Calu3 (cell line): ENCODE results near the gene C2CD3. TPM values are rescaled to one million over a fixed set of nuclear protein-coding genes. Genes with fewer than 3 reads are reported as not detected.

Experiments used
- BruUV-seq: library from RNA; stranded (reverse); fragments of 400-500 nt; replicated peaks from 2 replicates; lab custom pipeline; 2021; lab: Mats Ljungman, UMichigan
- CTCF ChIA-PET: fragments of 300-600 bp; sonication (Branson Sonifier 250); formaldehyde crosslinking; loops from one replicate; lab custom pipeline; 2022; ENCODE audit warnings: antibody characterized with exemption; lab: Charles Lee
- DNase-seq: peaks from one replicate; pipeline ENCODE4 v3.0.0; 2022
- H3K27ac Mint-ChIP-seq: one replicate; pipeline ENCODE4 v1.8.0; 2022; ENCODE audit warnings: mixed read lengths; ENCODE audit not compliant: unreplicated experiment
- H3K27me3 Mint-ChIP-seq: one replicate; pipeline ENCODE4 v1.8.0; 2022; ENCODE audit warnings: mixed read lengths; ENCODE audit not compliant: unreplicated experiment
- H3K36me3 Mint-ChIP-seq: one replicate; pipeline ENCODE4 v1.8.0; 2022; ENCODE audit warnings: mild to moderate bottlenecking, moderate library complexity, mixed read lengths; ENCODE audit not compliant: insufficient read depth, unreplicated experiment
- H3K4me1 Mint-ChIP-seq: one replicate; pipeline ENCODE4 v1.8.0; 2022; ENCODE audit warnings: mild to moderate bottlenecking, low read depth, mixed read lengths; ENCODE audit not compliant: unreplicated experiment
- H3K4me3 Mint-ChIP-seq: one replicate; pipeline ENCODE4 v1.8.0; 2022; ENCODE audit warnings: mild to moderate bottlenecking, low read depth, moderate library complexity, mixed read lengths; ENCODE audit not compliant: unreplicated experiment
- H3K9me3 Mint-ChIP-seq: one replicate; pipeline ENCODE4 v1.8.0; 2022; ENCODE audit warnings: low read depth, mixed read lengths; ENCODE audit not compliant: unreplicated experiment
- intact Hi-C: fragments of 100-400 bp; cut with micrococcal nuclease; formaldehyde crosslinking; loops from one replicate; pipeline ENCODE4 v1.10.0; 2022; ENCODE audit not compliant: unreplicated experiment
- total RNA-seq: library from RNA; stranded (reverse); gene quantifications from 2 replicates; pipeline ENCODE4 v1.2.3, GENCODE V29; 2022
- TF ChIP-seq, protein P1 (sequence below): fragments of 200-600 bp; IDR thresholded peaks from one replicate; pipeline ENCODE4 v1.8.0; 2022; ENCODE audit warnings: antibody characterized with exemption; ENCODE audit not compliant: unreplicated experiment

The C2CD3 gene
- total RNA-seq, 1 experiment from 2014 or later: 26.9 TPM

- peaks cover 5% of the 10 kb centered on the region for H3K36me3 Mint-ChIP-seq
- TF ChIP-seq, protein P1, sequence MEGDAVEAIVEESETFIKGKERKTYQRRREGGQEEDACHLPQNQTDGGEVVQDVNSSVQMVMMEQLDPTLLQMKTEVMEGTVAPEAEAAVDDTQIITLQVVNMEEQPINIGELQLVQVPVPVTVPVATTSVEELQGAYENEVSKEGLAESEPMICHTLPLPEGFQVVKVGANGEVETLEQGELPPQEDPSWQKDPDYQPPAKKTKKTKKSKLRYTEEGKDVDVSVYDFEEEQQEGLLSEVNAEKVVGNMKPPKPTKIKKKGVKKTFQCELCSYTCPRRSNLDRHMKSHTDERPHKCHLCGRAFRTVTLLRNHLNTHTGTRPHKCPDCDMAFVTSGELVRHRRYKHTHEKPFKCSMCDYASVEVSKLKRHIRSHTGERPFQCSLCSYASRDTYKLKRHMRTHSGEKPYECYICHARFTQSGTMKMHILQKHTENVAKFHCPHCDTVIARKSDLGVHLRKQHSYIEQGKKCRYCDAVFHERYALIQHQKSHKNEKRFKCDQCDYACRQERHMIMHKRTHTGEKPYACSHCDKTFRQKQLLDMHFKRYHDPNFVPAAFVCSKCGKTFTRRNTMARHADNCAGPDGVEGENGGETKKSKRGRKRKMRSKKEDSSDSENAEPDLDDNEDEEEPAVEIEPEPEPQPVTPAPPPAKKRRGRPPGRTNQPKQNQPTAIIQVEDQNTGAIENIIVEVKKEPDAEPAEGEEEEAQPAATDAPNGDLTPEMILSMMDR: no peak
- no peak overlapping the region for H3K27ac Mint-ChIP-seq
- no TSS peak for BruUV-seq
- intact Hi-C loops: no loop called here
- H3K4me1 Mint-ChIP-seq: no peaks in the 10 kb centered on the region
- DNase-seq: no peak
- H3K27me3 Mint-ChIP-seq: no peaks in the 10 kb centered on the region
- CTCF ChIA-PET: no interaction called here
- no peak overlapping the region for H3K4me3 Mint-ChIP-seq
- H3K9me3 Mint-ChIP-seq: no peaks in the 10 kb centered on the region
These were observed 164.0 kb downstream of the C2CD3 start for GRCh38 chr11:74006743-74007304.

DNA sequence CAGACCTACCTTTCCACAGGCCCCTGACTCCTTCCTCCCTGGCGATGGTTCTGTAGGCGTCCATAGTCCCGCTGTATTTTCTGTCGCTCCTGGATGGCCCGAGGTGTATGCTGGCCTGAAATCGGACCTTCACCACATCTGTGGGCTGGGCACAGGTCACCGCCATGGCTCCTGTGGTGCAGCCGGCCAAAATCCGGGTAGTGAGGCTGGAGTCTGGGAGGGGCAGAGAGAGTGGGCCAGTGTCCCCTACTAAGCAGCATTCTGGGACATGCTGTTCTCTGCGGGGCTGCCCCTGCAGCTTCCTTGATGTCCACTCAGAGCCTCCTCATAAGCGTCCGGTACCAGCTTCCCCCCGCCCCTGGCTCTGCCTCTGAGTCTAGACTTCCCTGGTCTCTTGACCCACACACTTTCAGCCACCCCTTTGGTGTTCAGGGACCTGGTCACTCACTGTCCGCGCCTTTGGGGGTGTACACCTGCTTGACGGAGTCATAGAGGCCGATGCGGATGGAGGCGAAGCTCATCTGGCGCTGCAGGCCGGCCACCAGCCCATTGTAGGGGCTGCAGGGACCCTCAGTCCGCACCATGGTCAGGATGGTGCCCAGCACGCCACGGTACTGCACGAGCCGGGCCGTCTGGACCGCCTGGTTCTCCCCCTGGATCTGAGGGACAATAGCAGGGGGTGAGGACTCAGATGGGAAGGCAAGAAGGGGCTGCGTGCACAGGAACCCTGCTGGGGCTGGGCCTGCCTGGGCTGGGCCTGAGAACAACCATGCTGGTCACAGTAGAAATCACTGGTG, 164.9 kb downstream of the C2CD3 start:
- no peaks in the 10 kb centered on the region for H3K4me1 Mint-ChIP-seq
- BruUV-seq: no TSS peak
- no peak overlapping the region for H3K4me3 Mint-ChIP-seq
- intact Hi-C loops: no loop called here
- no peaks in the 10 kb centered on the region for H3K9me3 Mint-ChIP-seq
- TF ChIP-seq, protein P1: no peak
- DNase-seq: no peak
- CTCF ChIA-PET: no interaction called here
- H3K27ac Mint-ChIP-seq: no peak overlapping the region
- no peaks in the 10 kb centered on the region for H3K27me3 Mint-ChIP-seq
- peaks cover under 1% of the 10 kb centered on the region for H3K36me3 Mint-ChIP-seq

DNA sequence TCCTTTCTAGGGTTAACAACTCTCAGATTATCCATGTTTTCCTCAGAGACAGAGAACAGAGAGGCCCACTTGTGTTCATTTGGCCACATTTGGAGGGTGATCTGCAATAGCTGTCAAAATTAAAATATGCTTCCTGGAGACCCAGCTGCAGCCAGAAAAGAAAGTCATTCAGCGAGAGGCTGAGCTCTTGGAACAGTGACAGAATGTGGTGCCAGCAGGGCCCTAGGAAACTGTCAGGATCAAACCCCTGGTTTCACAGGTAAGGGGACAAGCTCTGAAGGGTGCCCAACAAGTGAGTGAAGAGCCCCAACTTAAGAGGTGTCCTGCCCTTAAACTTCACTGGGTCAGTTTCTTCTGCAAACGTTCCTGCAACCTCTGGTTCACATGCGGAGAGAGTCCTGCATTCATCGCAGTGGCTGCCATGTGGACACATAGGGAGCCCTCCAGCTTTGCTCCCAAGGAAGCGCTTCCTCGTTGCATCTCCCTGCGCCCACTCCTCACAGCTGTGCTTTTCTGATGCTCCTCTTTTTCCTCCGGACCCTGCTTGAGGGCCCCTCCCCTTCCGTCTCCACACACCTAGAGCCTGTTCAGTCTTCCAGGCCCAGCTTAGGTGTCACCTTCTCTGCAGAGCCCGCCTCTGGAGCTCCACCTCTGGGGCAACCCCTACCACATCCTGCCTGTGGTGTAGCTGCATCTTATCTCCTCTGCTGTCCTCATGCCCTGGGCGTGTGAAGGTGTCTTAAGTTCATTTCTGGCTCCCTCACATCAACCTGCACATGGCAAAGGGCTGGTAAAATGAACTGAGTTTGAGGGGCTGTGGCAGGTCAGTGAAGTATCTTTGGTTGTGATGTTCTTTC, 165.8 kb downstream of the C2CD3 start:
- no peak overlapping the region for H3K27ac Mint-ChIP-seq
- CTCF ChIA-PET: no interaction called here
- H3K36me3 Mint-ChIP-seq: no peaks in the 10 kb centered on the region
- H3K4me1 Mint-ChIP-seq: no peaks in the 10 kb centered on the region
- BruUV-seq: no TSS peak
- no peaks in the 10 kb centered on the region for H3K27me3 Mint-ChIP-seq
- H3K9me3 Mint-ChIP-seq: no peaks in the 10 kb centered on the region
- intact Hi-C loops: no loop called here
- H3K4me3 Mint-ChIP-seq: no peak overlapping the region
- no peak for DNase-seq
- TF ChIP-seq, protein P1: no peak

DNA sequence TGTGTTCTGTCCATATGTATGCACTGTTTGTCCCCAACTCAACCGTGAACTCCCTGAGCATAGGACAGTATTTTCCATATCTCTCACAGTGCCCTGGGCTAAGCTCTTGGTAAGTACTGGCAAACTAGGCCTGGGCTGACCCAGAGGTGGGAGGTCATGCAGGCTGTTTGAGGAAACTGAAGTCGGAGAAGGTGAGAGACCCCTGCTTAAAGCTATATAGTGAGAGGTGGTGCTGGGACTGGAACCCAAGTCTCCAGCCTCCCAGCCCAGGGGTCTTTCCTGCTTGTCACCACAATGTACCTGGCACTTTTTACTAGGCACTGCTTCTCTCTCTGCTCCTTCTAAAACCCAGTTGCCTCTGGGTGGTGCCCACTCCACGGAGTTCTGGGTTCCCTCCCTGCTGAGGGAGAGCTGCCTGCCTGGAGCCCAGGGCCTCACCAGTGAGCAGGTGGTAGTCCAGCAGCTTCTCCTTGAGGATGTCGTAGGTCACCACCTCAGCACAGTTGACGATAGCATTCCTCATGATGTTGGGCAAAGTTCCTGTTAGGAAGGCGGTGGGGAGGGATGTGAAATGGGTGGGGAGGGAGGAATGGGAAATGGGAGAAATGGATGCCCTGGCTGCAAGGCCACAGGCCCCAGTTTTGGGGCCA, 166.6 kb downstream of the C2CD3 start:
- CTCF ChIA-PET: no interaction called here
- Mint-ChIP-seq H3K27me3 (no peaks in the 10 kb centered on the region), H3K4me3 (no peak overlapping the region), H3K27ac (no peak overlapping the region), H3K36me3 (no peaks in the 10 kb centered on the region), H3K4me1 (no peaks in the 10 kb centered on the region), H3K9me3 (no peaks in the 10 kb centered on the region)
- no TSS peak for BruUV-seq
- TF ChIP-seq, protein P1: no peak
- intact Hi-C loops: no loop called here
- DNase-seq: no peak
